GM18505 (cell line): ENCODE data around the gene GSTA1.
"Not testable (repeated sequence)": the region's sequence is repeated elsewhere in the genome, so short reads cannot be mapped to it uniquely, and the experiment has no call there.

Experiments used
- ATAC-seq: cut with Tn5 transposase; IDR thresholded peaks from one replicate; pipeline ENCODE4 v1.9.1; 2021; ENCODE audit not compliant: unreplicated experiment
- POLR2A ChIP-seq: IDR thresholded peaks from 4 replicates; pipeline ENCODE4 v1.6.1; 2011; ENCODE audit warnings: borderline replicate concordance; ENCODE audit not compliant: insufficient read depth, insufficient read length; ENCODE audit errors: extremely low read depth

Gene GSTA1

GRCh38 chr6:52786249-52786956 is 17.2 kb downstream of the GSTA1 start:
- ATAC-seq: no peak
- no peak for TF ChIP-seq POLR2A

- not testable (repeated sequence) for ATAC-seq
These were observed 20.8 kb downstream of the GSTA1 start for GRCh38 chr6:52782696-52783274.

GRCh38 chr6:52782209-52782608 is 21.4 kb downstream of the GSTA1 start:
- not testable (repeated sequence) for ATAC-seq

GRCh38 chr6:52779237-52779636 is 24.4 kb downstream of the GSTA1 start:
- no peak for ATAC-seq
- TF ChIP-seq POLR2A: no peak

- ATAC-seq: not testable (repeated sequence)
These were observed 26.8 kb downstream of the GSTA1 start for GRCh38 chr6:52776711-52777351.

GRCh38 chr6:52769399-52769798 is 34.2 kb downstream of the GSTA1 start:
- ATAC-seq: not testable (repeated sequence)

GRCh38 chr6:52767658-52768057 is 36.0 kb downstream of the GSTA1 start:
- not testable (repeated sequence) for ATAC-seq

- ATAC-seq: not testable (repeated sequence)
These were observed 40.2 kb downstream of the GSTA1 start, which contains the start of gene GSTA2 for GRCh38 chr6:52763322-52763916. Gene GSTA2 (minus strand): TSS chr6:52763475. CDS start chr6:52757947, 5,528 bp downstream.

GRCh38 chr6:52761673-52762491 is 41.7 kb downstream of the GSTA1 start:
- ATAC-seq: not testable (repeated sequence)

GRCh38 chr6:52760105-52760765 is 43.4 kb downstream of the GSTA1 start:
- no peak for ATAC-seq

GRCh38 chr6:52759085-52759484 is 44.5 kb downstream of the GSTA1 start:
- no peak for ATAC-seq
- no peak for TF ChIP-seq POLR2A

More at GRCh38 chr6:52760105-52760765, 43.4 kb downstream of the GSTA1 start:
- no peak for TF ChIP-seq POLR2A

- not testable (repeated sequence) for ATAC-seq
These were observed 45.8 kb downstream of the GSTA1 start for GRCh38 chr6:52757651-52758338.

GRCh38 chr6:52754443-52754842 is 49.2 kb downstream of the GSTA1 start:
- no peak for ATAC-seq
- no peak for TF ChIP-seq POLR2A

- ATAC-seq: not testable (repeated sequence)
These were observed 50.5 kb downstream of the GSTA1 start for GRCh38 chr6:52753137-52753536.
